Panc1 (cell line): ENCODE results near the gene PRKCA. TPM values are rescaled to one million over a fixed set of nuclear protein-coding genes. Genes with fewer than 3 reads are reported as not detected.

Experiments
- ATAC-seq: fragments of 200-7000 bp; cut with Tn5 transposase; 2 replicates; pipeline ENCODE4 v1.9.1; 2020; ENCODE audit warnings: mild to moderate bottlenecking, moderate library complexity
- BruUV-seq: library from RNA; stranded (reverse); fragments of 400-500 nt; replicated peaks from 2 replicates; lab custom pipeline; 2021; lab: Mats Ljungman, UMichigan
- CTCF ChIA-PET: fragments of 300-600 bp; sonication (Branson Sonifier 250); formaldehyde crosslinking; loops from one replicate; lab custom pipeline; 2022; ENCODE audit warnings: antibody characterized with exemption; lab: Charles Lee
- POLR2A ChIA-PET: fragments of 300-600 bp; sonication (Branson Sonifier 250); formaldehyde crosslinking; loops from one replicate; lab custom pipeline; 2022; ENCODE audit warnings: antibody characterized with exemption; lab: Charles Lee
- DNase-seq: peaks from one replicate; pipeline ENCODE4 v3.0.0-alpha.2; 2010; ENCODE audit warnings: low read depth, low spot score
- H3K27ac ChIP-seq: 2 replicates; pipeline ENCODE4 v1.5.1; 2011; ENCODE audit warnings: mild to moderate bottlenecking, low read length, inconsistent platforms
- H3K27me3 ChIP-seq: fragments of 200-500 bp; sonication (Bioruptor generic); 2 replicates; pipeline ENCODE4 v1.6.0; 2014; ENCODE audit warnings: low read length, inconsistent platforms; ENCODE audit not compliant: control insufficient read depth, insufficient read depth
- H3K36me3 ChIP-seq: fragments of 200-500 bp; sonication (Bioruptor generic); 2 replicates; pipeline ENCODE4 v1.5.1; 2014; ENCODE audit warnings: inconsistent platforms, mild to moderate bottlenecking, low read length, moderate library complexity; ENCODE audit not compliant: control insufficient read depth, insufficient read depth
- H3K4me1 ChIP-seq: 2 replicates; pipeline ENCODE4 v1.5.1; 2011; ENCODE audit warnings: inconsistent platforms, mild to moderate bottlenecking, low read length, moderate library complexity; ENCODE audit not compliant: control insufficient read depth, insufficient read depth
- H3K4me3 ChIP-seq, 2 experiments: 2 replicates each; pipeline ENCODE4 v1.5.1; 2011 to 2012; ENCODE audit warnings: low read depth in 2 of 2, low read length in 2 of 2, mild to moderate bottlenecking in 2 of 2, inconsistent platforms in 1 of 2, moderate library complexity in 1 of 2
- H3K9me3 ChIP-seq: fragments of 200-500 bp; sonication (Bioruptor generic); 2 replicates; pipeline ENCODE4 v1.5.1; 2014; ENCODE audit warnings: low read depth, mild to moderate bottlenecking, inconsistent platforms, low read length, moderate library complexity; ENCODE audit not compliant: control insufficient read depth, insufficient read depth
- POLR2AphosphoS5 ChIP-seq: IDR thresholded peaks from 2 replicates; pipeline ENCODE4 v1.6.1; 2012; ENCODE audit warnings: mild to moderate bottlenecking, low read depth, low read length, moderate library complexity
- REST ChIP-seq, 2 experiments: IDR thresholded peaks; 2 replicates each; pipeline ENCODE4 v1.6.1; 2011 to 2012; ENCODE audit warnings: low read depth in 2 of 2, control low read depth in 1 of 2, low read length in 1 of 2, mild to moderate bottlenecking in 1 of 2, moderate library complexity in 1 of 2; ENCODE audit not compliant: insufficient read depth in 1 of 2
- SIN3A ChIP-seq: IDR thresholded peaks from 2 replicates; pipeline ENCODE4 v1.6.1; 2012; ENCODE audit warnings: low read depth, mild to moderate bottlenecking, low read length, moderate library complexity, borderline replicate concordance; ENCODE audit not compliant: insufficient read depth
- TCF7L2 ChIP-seq: IDR thresholded peaks from 2 replicates; pipeline ENCODE4 v1.6.1; 2011; ENCODE audit warnings: mild to moderate bottlenecking, low read depth, low read length, inconsistent platforms
- in situ Hi-C: cut with HindIII; loops from 2 replicates; pipeline ENCODE4 v1.10.0; 2016; ENCODE audit warnings: low sequenced_read_pairs, low pct_unique_long_range_greater_than_20kb
- intact Hi-C: fragments of 100-400 bp; cut with micrococcal nuclease; formaldehyde crosslinking; loops from one replicate; pipeline ENCODE4 v1.10.0; 2022; ENCODE audit not compliant: unreplicated experiment
- total RNA-seq: library from RNA; stranded (reverse); gene quantifications from one replicate; pipeline ENCODE4 v1.2.1, GENCODE V29; 2021; ENCODE audit not compliant: unreplicated experiment
- TF ChIP-seq, protein P1 (sequence below): fragments of 450-650 bp; IDR thresholded peaks from 2 replicates; pipeline ENCODE4 v1.5.1; 2017; ENCODE audit warnings: mild to moderate bottlenecking

Gene PRKCA
- total RNA-seq, 1 experiment from 2014 or later: 53.0 TPM

DNA sequence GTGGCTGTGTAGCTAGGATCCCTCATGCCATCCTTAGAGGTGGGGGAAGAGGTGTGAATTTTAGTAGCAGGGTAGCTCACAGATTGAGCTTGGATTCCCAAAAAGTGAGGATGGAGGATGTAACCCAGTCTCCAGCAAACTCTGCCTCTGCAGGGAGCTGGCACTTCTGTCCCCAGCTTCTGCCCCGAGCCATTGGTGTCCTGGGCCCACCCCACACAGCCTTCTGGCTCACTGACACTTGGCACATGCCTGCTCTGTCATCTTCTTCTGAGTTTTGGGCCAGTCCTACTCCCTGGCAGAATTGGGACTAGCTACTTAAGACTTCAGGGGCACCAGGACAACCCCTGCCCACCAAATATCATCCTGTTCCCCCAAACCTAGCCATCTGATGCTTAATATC lies 534.8 kb downstream of the PRKCA start:
- DNase-seq: no peak
- H3K27ac ChIP-seq: no peak overlapping the region
- in situ Hi-C loops (no loop called here), intact Hi-C loops (no loop called here)
- no peak for ATAC-seq
- H3K36me3 ChIP-seq: no peaks in the 10 kb centered on the region
- H3K27me3 ChIP-seq: no peaks in the 10 kb centered on the region
- H3K9me3 ChIP-seq: no peaks in the 10 kb centered on the region
- TF ChIP-seq REST (IDR thresholded peaks at IDR 0.05; ENCODE audit: insufficient read depth in 1 of 2, low read depth in 2 of 2, low read length in 1 of 2) (no peak), POLR2AphosphoS5 (no peak), TCF7L2 (no peak), SIN3A (no peak)
- TF ChIP-seq, protein P1, sequence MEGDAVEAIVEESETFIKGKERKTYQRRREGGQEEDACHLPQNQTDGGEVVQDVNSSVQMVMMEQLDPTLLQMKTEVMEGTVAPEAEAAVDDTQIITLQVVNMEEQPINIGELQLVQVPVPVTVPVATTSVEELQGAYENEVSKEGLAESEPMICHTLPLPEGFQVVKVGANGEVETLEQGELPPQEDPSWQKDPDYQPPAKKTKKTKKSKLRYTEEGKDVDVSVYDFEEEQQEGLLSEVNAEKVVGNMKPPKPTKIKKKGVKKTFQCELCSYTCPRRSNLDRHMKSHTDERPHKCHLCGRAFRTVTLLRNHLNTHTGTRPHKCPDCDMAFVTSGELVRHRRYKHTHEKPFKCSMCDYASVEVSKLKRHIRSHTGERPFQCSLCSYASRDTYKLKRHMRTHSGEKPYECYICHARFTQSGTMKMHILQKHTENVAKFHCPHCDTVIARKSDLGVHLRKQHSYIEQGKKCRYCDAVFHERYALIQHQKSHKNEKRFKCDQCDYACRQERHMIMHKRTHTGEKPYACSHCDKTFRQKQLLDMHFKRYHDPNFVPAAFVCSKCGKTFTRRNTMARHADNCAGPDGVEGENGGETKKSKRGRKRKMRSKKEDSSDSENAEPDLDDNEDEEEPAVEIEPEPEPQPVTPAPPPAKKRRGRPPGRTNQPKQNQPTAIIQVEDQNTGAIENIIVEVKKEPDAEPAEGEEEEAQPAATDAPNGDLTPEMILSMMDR: no peak
- no peak overlapping the region for H3K4me3 ChIP-seq
- ChIA-PET CTCF (no interaction called here), POLR2A (no interaction called here)
- H3K4me1 ChIP-seq: no peaks in the 10 kb centered on the region
- BruUV-seq: no TSS peak

GRCh38 chr17:66837885-66838665 lies 535.7 kb downstream of the PRKCA start:
- no peaks in the 10 kb centered on the region for H3K9me3 ChIP-seq
- H3K27ac ChIP-seq: no peak overlapping the region
- no peak overlapping the region for H3K4me3 ChIP-seq
- CTCF ChIA-PET: no interaction called here
- in situ Hi-C loops (no loop called here), intact Hi-C loops (no loop called here)
- H3K36me3 ChIP-seq: no peaks in the 10 kb centered on the region
- BruUV-seq: no TSS peak
- DNase-seq: no peak
- POLR2A ChIA-PET: interaction anchor here (0.6 kb wide), 1 partner anchor 67 kb away, joined by 14 read pairs; no protein-coding TSS in a partner anchor
- ATAC-seq: no peak
- no peak for TF ChIP-seq SIN3A
- no peak for TF ChIP-seq POLR2AphosphoS5
- no peak for TF ChIP-seq TCF7L2
- no peak for TF ChIP-seq REST (IDR thresholded peaks at IDR 0.05; ENCODE audit: insufficient read depth in 1 of 2, low read depth in 2 of 2, low read length in 1 of 2)
- TF ChIP-seq, protein P1: no peak
- no peaks in the 10 kb centered on the region for H3K27me3 ChIP-seq
- no peaks in the 10 kb centered on the region for H3K4me1 ChIP-seq
